AG09319 (cell line): ENCODE measurements around the gene UBAC2.

Source experiments
- DNase-seq: peaks from one replicate; pipeline ENCODE4 v3.0.0-alpha.2; 2010; ENCODE audit warnings: low read depth; ENCODE audit errors: extremely low read depth
- CTCF ChIP-seq: IDR thresholded peaks from 2 replicates; pipeline ENCODE4 v1.5.1; 2011; ENCODE audit warnings: low read depth, mild to moderate bottlenecking, inconsistent platforms, low read length, moderate library complexity

The UBAC2 gene

GRCh38 chr13:99296398-99296797, 95.7 kb downstream of the UBAC2 start:
- no peak for TF ChIP-seq CTCF
- no peak for DNase-seq

- no peak for DNase-seq
- TF ChIP-seq CTCF: no peak
Observed at GRCh38 chr13:99297331-99297730, 96.7 kb downstream of the UBAC2 start.

- no peak for TF ChIP-seq CTCF
- no peak for DNase-seq
Observed at GRCh38 chr13:99298056-99298455, 97.4 kb downstream of the UBAC2 start.

GRCh38 chr13:99299256-99299919, 98.7 kb downstream of the UBAC2 start:
- no peak for DNase-seq
- TF ChIP-seq CTCF: no peak

GRCh38 chr13:99299920-99300341, 99.3 kb downstream of the UBAC2 start:
- TF ChIP-seq CTCF: no peak
- no peak for DNase-seq

GRCh38 chr13:99301056-99301838, 100.6 kb downstream of the UBAC2 start:
- no peak for TF ChIP-seq CTCF
- no peak for DNase-seq

GRCh38 chr13:99301913-99302636, 101.4 kb downstream of the UBAC2 start:
- DNase-seq: no peak
- no peak for TF ChIP-seq CTCF
